NCI-H345 (cell line): ENCODE results near the gene CACNA1D.

Experiments
- DNase-seq: peaks from one replicate; lab custom pipeline; 2025; lab: John Stamatoyannopoulos, UW

CACNA1D gene

DNA sequence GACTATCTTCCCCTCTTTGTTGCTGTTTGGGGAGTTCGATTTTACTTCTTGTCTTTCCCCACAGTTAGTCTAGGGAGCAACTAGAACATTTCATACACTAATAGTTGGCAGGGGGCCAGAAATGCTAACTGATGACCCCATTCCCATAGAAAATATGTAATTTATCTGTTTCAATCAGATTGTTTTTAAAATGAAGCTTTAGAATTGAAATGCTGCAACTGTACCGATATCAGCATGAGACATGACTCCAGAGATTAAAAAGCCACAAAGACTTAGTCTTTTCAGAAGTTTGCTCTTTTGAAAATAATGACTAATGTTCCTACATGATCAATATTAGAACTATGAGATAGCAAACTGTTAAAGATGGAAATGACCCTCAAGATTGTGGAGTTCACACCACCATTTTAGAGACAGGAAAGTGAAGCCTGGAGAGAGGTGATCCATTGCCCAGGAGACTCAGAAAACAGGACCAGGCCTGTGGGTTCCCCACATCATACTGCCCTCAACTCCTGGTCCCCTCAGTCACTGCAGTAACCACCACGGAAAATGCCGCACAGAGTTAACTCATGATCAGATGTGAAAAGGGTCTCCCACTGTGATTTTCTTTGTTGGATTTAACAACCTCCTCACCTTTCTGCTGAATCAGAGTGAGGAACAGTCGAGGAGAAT, 221.5 kb downstream of the CACNA1D start:
- no peak for DNase-seq

DNA sequence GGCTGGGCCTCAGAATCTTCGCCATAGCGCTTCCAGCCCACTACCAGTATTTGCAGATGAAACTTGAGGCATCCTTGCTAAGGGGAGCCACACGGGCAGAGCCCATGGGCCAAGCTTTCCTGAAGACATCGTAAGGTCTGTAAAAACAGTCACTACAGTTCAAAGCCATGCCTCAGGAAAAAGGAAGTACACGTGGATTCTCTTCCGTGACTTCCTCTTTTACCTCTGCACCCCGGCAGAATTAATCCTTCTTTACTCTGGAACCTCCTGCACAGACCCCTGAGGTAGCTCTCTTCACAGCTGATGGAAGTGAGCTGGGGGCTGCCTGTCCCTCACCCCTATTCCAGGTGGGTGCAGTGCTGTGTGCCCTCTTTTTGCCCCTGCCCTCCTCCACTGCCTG, 222.6 kb downstream of the CACNA1D start:
- no peak for DNase-seq

DNA sequence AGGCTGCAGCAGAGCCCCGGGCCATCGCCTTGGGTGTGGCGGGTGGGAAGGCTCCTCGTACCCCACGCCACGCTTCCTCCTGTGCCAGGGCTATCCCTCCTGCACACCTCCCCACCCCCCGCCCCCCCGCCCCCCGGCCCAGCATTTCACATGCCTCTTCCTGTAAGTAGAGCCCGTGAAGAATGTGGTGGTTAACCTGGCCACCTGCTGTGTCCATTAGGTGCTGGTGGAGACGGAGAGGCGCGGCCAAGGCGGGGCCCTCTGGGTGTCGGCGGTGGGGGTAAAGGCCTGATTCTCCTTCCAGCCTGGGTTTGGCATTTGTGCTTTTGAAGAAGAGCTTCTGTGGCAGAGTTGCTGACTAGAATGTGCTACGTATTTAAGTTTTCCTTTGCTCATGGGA, 224.1 kb downstream of the CACNA1D start:
- no peak for DNase-seq

DNA sequence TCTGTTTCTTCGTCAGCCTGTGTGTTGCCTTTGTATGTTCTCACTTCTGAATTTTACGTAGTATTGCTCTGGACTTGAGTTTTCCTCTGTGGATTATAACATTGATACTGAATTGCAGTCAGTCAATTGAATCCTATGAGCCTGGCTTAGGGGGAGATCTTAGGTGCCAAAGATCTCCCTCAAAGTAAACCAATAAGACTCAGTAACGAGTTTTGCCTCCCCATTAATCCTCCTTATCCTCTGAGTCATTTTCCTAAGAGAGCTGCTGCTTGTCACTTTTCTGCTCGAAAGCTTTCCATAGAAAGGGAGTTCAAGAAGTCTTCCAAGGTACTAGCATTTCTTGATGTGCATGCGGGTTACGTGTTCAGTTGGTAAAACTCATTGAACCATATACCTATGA, 225.4 kb downstream of the CACNA1D start:
- DNase-seq, result no peak

DNA sequence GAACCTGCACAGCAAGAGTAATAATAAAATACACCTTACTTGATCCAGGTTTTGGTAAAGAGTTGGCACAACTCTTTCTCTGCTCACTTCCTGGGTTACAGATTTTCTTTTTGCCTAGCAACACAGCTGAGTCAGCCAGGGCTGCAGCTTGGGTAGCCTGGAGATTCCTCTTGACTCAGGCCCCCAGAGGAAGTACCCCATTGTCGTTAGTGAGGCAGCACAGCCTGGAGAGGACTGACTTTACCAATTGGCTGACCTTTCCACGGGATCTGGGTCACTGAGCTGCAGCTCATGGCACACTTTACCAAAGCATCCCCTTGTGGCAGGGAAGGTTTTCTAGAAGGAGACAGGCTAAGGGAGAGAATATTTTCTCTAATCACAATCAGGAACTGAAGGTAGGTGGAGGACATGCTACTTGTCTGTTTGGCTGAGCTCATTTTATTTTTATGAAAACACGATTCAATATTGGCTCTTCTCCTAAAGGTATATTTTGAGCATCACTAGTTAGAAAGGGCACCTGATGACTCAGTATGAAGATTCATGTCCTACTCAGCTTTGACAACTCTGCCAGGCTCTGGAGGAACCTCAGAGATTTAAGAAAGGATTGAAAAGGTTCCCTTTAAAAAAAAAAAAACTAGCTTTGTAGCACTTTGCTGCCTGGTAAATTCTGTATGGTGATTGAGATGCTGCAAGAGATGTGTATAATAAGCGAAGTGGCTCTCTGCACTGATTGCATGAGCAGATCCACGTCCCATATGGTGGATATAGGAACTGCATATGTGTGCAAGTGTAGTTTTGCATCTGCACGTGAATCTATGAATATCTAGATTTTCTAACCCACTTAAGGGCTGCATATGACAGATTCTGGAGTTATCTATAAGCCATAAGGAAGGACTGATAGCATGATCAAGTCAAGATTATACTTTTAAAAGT, 227.0 kb downstream of the CACNA1D start:
- no peak for DNase-seq

DNA sequence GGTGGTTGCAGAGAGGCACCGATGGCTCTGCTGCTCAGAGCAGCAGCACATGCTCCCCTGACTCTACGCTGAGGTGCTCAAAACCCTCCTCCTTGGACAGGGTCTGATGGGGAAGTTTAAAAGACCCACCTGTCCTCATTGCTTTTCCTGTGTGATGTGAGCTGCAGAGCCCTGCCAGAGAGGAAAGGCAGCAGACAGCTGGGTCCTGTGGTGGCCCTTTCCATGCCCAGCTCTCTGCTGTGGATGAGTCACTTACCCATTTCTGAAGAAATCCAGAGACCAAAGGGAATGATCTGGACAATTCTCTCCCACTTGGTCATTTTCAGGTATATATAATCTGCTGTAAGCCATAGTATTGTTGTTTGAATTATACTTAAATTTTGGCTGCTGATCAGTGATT, 230.2 kb downstream of the CACNA1D start:
- no peak for DNase-seq

DNA sequence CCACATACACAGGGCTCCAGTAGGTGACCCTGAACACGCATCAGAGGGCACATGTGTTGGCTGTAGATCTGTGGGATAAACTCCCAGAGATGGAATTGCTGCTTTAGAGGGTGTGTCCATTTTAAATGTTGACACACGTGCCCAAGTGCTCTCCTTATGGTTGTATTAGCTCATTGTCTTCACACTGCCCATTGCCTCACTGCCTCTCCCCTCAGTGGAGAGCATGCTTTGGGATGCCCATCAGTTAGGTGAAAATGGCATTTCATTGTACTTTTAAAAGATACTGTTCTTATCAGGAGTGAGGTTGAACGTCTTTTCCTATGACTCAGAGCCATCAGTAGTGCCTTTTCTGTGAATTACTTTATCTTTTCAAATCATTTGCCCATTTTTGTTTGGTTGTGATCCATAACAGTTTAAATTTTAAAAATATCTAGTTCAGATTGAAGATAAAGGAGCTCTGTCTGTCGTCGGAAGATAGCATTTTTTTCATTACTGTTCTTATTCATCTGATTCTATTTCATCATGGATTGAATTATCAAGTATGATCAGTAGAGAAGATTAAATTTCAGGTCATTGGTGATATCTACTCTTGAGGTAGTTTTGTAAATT, 231.1 kb downstream of the CACNA1D start:
- DNase-seq, result no peak

DNA sequence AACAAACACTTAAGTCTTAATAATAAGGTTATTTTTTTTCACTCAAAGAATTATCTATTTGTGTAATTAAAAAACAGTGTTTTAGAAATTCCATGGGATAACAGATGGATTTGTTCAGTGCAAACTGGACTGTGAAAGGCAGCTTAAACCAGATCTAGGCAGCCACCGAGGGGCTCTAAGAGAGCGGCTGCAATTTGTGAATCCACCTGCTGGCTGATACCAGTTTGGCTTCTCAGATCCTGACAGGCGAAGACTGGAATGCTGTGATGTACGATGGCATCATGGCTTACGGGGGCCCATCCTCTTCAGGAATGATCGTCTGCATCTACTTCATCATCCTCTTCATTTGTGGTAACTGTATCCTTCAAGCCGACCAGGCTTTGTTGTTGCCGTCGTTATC, 232.2 kb downstream of the CACNA1D start:
- no peak for DNase-seq

DNA sequence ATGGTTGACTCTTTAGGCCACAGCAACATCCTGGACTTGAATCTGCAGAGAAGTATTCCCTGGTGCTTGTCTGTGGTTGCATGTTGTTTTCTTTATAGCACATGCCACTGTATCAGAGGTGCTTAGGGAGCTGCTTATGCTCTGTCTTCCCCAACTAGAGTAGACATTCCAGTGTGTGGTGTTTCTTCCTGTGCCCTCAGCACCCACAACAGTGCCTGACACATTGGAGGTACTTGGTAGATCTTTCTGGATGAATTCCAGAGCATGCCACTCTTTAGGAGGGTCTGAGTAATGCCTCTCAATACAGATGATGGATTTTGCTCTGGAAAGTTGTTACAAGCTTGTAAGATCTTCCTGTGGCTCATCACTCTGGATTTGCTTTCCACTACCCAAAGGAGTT, 234.2 kb downstream of the CACNA1D start:
- DNase-seq, result no peak

DNA sequence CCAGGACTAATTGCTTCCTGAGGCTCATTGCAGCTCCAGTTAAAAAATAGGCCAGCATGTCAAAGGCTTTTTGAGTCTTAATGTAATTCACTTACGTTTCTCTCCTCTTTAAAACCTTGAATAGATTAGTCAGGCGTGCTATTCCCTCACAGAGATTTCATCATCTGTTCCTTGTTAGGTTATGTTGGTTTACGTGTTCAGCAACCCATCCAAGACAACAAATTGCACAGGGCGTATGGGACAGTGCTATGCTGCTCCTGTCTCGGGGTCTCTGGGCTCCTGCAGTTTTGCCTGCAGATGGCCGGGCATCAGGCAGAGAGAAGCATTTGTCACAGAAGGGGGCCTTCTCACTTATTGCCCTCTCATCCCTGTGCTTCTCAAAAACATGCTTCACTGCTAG, 234.7 kb downstream of the CACNA1D start:
- DNase-seq, result no peak

DNA sequence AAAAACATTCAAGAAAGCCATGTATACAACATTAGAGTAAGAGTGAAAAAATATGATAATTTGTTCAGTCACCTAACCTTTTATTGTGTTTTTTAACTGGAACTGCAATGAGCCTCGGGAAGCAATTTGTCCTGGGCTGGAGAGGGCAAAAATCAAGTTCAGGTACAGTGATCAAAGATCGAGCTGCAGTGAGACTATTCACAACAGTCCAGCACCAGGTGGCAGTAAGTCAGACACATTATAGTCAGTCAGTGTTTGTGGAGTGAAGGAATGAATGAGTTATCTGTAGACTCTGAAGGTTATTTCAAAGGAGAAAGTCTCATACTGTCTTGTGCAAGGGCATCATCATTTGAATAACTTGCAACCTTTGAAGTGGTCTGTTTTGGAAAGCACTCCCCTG, 235.2 kb downstream of the CACNA1D start:
- DNase-seq, result no peak

DNA sequence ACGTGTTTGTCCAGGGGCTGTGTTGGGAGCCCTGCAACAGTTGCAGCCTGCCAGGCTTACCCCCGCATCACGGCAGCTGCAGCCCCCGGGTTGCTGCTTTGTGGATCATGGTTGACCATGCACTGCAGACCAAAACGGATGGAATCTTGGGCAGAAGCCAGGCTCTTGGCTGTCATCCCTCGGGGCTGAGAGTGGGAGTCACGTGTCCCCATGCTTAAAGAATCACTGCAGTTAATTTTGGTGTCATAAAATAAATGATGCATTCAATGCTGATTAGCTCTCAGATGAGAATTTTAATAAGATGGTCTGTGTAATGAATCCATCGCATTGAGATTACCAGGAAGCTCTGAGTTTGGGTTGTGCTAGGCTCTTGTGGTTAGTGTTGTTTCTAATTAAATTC, 236.2 kb downstream of the CACNA1D start:
- DNase-seq, result peak; percentile 22

DNA sequence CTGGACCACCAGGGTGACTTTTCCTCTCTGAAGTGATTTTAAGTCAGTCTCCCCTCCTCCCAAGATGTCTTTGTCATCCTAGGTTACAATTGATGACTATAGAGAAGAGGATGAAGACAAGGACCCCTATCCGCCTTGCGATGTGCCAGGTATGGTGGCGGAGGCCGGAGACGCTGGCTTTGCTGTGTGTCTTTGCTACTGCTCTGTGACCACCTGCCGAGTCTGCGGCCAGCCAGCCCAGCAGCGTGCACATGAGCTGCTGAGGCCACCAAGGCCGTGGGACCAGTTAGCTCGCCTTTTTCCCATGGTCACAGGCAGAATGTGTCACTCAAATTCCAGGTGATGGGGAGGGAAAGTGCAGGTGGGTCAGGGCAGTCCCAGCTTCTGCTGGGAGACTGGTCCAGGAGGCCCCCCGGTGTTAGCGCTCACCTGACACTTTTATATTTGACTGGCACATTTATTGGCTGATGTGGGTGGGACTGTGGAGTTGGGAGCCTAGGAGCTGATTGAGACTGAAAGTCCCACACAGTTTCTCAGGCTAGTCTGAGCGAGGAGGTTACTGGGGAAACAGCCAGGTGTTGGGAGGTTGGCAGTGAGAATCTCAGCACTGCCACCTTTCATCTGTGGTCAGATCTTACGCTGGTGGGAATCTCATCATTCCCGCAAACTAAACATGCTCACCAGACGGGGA, 237.7 kb downstream of the CACNA1D start:
- no peak for DNase-seq

DNA sequence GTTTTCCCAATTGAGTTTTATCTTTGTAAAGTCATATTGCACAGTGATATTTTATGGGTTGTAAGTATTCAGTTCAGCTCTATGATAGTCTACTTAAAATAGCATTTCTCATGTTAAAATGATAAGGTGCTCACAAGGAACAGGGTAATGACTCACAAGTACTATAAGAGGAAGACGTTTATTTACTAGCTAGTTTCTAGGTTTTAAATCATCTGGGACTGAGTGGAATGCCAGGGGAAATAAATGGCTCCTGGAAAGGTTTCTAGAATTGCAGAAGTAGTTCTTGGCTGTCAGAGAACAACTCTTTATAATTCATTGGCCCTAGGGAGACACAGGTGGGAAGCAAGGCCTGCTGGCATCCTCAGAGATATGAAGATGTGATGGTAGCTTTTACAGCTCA, 239.0 kb downstream of the CACNA1D start:
- no peak for DNase-seq

DNA sequence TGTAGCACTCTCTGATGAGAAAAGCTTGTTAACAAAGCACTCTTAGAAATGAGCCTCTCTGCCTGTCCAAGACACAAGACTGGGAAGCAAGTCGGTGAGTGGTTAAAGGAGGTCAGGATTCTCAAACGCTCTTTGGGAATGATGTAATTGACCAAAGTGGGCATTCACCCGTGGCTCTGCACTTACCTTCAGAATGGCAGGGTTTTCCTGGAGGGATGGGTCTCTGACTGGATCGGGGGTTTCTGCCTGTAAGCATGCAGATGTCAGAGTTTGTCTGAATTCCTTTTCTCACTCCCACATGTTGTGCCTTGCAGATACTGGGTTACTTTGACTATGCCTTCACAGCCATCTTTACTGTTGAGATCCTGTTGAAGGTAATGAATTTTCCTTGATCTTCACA, 245.6 kb downstream of the CACNA1D start:
- DNase-seq, result no peak

DNA sequence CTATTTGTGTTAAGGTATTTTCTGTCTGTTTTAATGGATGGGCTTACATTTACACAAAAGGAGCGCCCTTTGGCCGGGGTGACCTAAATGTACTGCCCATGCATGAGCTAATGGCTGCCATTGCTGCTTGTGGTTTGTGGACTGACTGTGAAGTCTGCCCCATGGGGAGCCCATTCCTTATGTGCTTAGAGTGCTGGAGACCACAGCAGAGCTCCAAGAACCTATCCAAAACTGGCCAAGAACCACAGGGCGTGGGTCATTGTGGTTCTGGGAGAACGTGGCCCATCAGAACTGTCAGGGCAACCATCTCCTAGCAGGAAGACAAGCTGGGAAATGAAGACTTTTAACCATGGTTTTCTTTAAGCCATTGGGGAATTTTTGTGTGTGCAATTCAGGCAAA, 246.5 kb downstream of the CACNA1D start:
- no peak for DNase-seq

DNA sequence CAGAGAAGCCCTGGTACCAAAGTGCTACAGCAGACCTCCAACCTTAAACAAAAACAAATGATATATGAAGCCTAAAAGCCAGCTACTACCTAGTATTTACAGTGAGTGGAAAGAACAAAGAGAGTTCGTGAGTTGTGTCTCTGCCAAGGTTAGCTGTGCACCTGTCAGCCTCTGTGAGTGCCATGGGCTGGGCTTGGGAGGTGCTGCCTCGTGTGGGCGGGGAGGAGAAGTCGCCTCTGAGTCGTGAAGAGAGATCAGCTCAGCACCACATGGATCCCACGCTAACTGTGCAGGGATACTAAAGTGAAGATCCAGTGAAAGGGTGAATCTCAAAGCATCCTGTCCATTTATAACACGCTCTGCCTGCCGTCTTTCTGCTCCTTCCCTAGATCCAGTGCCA, 249.9 kb downstream of the CACNA1D start:
- peak; percentile 88 for DNase-seq

DNA sequence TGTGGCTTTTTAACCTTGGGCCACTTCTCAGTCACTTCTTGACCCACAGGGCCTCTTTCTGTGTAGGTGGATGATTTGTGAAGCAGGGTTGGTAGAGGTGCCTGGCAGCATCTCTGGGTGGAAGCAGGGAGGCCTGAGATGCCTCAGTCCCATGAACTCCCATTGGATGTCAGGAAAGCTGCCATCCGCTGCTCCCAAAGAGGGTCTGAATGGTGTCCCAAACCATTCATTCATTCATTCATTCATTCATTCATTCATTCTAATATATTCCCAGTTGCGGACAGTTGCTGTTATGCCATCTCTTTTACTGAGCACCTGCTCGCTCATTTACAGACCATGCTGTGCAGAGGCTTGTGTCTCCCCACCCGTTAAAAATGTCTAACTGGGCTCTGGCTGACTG, 253.1 kb downstream of the CACNA1D start:
- no peak for DNase-seq

DNA sequence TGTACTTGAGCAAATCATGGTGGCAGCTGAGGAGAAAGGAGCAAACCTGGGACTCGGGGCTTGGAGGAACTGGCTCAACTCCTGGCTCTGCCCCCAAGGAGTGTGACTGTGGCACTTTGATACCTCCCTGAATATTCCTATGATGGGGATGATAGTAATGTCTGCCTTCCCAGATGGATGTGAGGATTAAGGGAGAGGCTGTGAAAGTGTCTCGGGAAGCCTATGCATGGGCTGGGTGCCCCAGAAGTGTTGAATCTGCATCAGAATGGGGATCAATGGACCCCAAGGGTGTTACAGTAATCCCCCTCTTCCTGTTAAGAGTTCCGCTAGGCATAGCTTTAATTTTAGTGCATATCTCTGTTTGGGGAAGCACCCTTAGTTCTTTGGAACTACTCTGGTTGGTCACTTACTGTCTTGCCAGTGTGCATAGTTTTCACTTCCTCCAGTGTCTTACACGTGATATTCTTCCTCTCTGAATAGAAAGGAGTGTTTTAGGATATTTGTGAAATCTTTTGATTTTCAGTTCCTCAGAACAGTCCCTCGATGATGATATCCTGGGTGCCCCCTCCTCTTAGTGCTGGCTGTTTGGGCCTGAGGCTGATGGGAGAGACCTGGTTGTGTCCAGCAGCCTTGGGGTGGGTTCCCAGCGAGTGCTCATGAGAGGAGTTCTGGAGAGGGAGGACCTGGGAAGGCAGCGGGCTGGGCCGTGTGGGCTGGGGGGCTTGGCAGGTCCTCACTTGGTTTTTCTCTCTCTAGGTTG, 254.3 kb downstream of the CACNA1D start:
- DNase-seq, result no peak

DNA sequence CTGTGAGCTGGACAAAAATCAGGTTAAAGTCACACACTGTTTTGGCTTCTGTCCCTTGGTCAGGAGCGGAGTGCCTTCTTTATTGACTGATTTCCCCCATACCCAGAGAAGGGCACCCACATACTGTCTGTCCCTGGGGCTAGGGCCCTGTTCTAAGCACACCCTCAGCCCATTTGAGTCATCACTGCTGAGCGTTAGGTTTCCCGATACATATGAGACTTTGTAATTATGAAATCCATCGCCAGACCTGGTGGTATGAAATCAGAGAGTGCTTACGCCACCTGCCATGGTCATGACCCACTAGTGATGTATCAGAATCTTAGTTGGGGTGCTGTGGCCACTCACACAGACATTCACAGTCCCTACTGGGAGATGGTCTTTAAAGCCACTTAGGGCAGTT, 255.0 kb downstream of the CACNA1D start:
- DNase-seq, result no peak

DNA sequence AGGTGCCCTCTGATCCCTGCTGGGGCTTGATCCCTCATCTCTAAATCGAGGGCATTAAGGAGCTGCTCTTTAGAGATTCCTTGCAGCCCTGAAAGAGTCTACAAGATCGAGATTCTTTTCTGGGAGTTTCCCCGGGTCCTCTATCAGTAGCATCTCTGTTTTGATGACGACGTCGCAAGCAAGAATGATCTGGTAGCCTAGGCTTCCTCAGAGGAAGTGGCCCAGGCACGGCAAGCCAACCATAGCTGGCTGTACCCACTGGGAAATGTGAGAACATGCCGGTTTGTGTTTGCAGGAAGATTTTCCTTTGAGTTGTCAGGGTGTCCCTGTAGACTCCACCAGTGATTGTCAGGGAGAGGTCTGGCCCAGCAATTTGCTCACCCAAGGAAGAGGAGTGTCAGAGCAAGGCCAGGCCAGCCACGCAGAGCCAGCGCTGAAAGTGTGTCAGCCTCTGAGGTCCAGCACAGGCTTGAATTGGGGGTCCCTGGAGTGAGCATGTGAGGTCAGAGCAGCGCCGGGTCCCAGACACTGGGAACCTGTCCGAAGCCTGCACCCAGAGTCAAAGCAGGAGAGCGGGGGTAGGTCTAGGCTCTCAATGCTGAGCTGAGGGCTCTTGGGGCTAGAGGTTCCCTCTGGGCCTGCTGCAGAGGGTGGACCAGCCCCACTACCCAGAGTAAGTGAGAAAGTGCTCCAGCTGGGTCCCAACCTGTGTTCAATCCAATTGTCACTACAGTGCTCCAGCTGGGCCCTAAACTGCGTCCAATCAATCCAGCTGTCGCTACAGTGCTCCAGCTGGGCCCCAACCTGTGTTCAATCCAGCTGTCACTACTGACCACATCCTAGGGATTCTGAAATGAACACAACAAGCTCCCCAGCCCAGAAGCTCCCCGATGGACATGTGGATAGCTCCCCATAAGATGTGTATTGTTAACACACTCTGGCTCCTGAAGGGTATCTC, 256.1 kb downstream of the CACNA1D start:
- no peak for DNase-seq
